T-helper 2 cell treated with Interferon-gamma antibody and Interleukin-4, amounts not matched to agents 5 μg/mL and 100 μg/mL, for 36 hours (primary cell): ENCODE data around the gene PLCB4.

Source experiments
- DNase-seq: peaks from one replicate; pipeline ENCODE4 v3.0.0; 2021; ENCODE audit warnings: low spot score
- H3K27ac Mint-ChIP-seq: one replicate; pipeline ENCODE4 v1.8.0; 2021; ENCODE audit warnings: mild to moderate bottlenecking, mixed read lengths
- H3K27me3 Mint-ChIP-seq: one replicate; pipeline ENCODE4 v1.8.0; 2021; ENCODE audit warnings: low read depth, mixed read lengths
- H3K36me3 Mint-ChIP-seq: one replicate; pipeline ENCODE4 v1.8.0; 2021; ENCODE audit warnings: low read depth, mixed read lengths
- H3K4me1 Mint-ChIP-seq: one replicate; pipeline ENCODE4 v1.8.0; 2021; ENCODE audit warnings: low read depth, mixed read lengths
- H3K4me3 Mint-ChIP-seq: one replicate; pipeline ENCODE4 v1.8.0; 2022; ENCODE audit warnings: mild to moderate bottlenecking, moderate library complexity, mixed read lengths
- H3K9me3 Mint-ChIP-seq: one replicate; pipeline ENCODE4 v1.8.0; 2021; ENCODE audit warnings: mixed read lengths

The PLCB4 gene

DNA sequence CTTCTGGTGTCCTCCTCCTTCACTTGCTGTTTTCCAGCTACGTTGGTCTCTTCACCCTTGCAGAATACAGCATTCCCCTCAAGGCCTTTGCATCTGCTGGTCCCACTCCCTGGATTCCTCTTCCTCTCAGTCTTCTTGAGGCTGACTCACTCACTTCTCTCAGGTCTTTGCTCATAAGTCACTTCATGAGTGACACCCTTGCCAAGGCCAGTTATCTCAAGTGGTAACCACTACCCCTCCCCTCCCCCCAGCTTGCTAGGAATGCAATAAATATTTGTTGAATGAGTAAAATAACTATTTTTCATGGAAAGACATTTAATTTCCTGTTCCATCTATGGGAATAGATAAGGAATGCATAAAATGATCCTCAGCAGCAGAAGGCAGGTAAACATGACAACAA is 131.7 kb downstream of the PLCB4 start:
- Mint-ChIP-seq H3K9me3 (peaks cover 1% of the 10 kb centered on the region), H3K4me1 (no peaks in the 10 kb centered on the region), H3K27ac (no peak overlapping the region), H3K36me3 (no peaks in the 10 kb centered on the region), H3K27me3 (no peaks in the 10 kb centered on the region), H3K4me3 (no peak overlapping the region)
- DNase-seq: no peak

DNA sequence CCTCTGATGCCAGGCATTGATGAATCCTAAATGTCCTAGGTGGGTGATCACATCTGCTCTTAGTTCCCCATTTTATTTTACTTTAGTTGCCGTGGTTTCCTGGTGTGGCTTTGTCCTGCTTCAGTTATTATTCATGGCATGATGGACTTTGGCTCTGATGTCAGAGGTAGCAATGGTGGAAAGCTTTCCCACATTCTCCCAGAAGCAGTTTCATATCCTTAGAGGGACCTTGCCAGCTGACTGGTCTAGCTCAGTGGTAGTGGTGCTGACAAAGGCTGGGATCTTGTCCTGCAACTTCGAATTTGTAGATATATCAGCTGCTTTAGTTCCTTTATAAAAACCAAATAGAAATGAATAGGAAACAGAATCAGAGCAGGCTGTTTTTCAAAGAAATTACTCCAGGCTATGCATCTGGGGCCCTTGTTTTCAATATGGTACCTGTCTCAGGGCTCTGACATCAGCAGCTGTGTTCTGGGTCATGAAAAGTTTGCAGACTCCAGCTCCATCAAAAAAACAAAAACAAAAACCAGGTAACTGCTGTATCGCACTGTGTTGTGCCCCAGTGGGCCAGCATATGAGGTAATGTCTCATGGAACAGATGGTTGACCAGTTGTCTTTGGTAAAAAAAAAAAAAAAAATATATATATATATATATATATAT is 133.7 kb downstream of the PLCB4 start:
- H3K9me3 Mint-ChIP-seq: peaks cover 3% of the 10 kb centered on the region
- H3K27me3 Mint-ChIP-seq: no peaks in the 10 kb centered on the region
- H3K4me1 Mint-ChIP-seq: no peaks in the 10 kb centered on the region
- no peak overlapping the region for H3K4me3 Mint-ChIP-seq
- no peak overlapping the region for H3K27ac Mint-ChIP-seq
- no peak for DNase-seq
- no peaks in the 10 kb centered on the region for H3K36me3 Mint-ChIP-seq

DNA sequence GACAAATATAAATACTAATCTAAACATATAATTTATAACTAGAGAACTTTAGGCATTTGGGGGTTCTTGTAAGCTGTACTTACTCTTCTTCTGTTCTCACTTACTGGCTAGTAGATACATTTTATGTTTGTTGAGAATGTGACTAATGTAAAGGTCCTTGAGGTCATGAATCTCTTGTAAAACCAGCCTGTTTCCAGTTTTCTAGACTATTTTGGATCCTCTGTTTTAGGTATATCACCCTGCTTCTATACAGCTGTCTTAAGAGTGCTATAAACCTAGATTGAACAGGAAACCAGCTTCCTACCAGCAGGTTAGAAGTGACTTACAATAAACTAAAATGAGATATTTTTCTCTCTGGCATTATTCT is 134.2 kb downstream of the PLCB4 start:
- no peaks in the 10 kb centered on the region for H3K36me3 Mint-ChIP-seq
- H3K4me1 Mint-ChIP-seq: no peaks in the 10 kb centered on the region
- no peak overlapping the region for H3K27ac Mint-ChIP-seq
- no peaks in the 10 kb centered on the region for H3K27me3 Mint-ChIP-seq
- peaks cover 3% of the 10 kb centered on the region for H3K9me3 Mint-ChIP-seq
- no peak overlapping the region for H3K4me3 Mint-ChIP-seq
- DNase-seq: no peak

DNA sequence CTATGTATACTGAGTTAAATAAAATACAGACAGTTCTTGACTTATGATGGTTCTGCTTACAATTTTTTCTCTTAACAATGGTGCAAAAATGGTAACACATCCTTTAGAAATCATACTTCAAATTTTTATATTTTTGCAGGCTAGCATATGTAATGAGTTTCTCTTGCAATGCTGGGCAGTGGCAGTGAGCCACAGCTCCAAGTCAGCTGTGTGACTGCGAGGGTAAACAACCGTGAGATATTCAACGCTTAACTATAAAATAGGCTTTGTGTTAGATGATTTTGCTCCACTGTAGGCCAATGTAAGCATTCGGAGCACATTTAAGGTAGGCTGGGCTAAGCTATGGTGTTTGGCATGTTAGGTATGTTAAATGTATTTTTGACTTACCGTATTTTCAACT is 136.1 kb downstream of the PLCB4 start:
- no peak for DNase-seq
- H3K36me3 Mint-ChIP-seq: no peaks in the 10 kb centered on the region
- no peak overlapping the region for H3K27ac Mint-ChIP-seq
- no peaks in the 10 kb centered on the region for H3K27me3 Mint-ChIP-seq
- peaks cover 3% of the 10 kb centered on the region for H3K9me3 Mint-ChIP-seq
- H3K4me1 Mint-ChIP-seq: no peaks in the 10 kb centered on the region
- no peak overlapping the region for H3K4me3 Mint-ChIP-seq

DNA sequence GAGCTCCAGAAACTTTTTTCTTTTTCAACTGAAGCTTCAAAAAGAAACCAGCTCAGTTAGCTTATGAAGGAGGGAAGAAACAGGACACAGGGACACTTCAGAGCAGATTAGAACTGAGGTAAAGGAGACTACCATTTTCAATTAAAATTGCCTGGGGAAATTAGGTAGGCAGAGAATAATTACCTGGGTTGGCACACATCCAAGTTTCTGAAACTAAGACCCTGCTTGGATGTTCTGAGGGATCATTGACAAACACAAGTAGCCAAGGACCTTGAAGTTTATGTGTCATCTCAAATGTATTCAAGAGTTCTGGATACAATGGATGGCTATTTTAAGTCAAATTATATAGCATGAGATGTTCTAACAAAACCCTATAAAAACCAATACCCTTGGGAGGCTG is 137.6 kb downstream of the PLCB4 start:
- Mint-ChIP-seq H3K27me3 (no peaks in the 10 kb centered on the region), H3K36me3 (no peaks in the 10 kb centered on the region), H3K9me3 (peaks cover 3% of the 10 kb centered on the region), H3K4me1 (no peaks in the 10 kb centered on the region), H3K4me3 (no peak overlapping the region), H3K27ac (no peak overlapping the region)
- no peak for DNase-seq

DNA sequence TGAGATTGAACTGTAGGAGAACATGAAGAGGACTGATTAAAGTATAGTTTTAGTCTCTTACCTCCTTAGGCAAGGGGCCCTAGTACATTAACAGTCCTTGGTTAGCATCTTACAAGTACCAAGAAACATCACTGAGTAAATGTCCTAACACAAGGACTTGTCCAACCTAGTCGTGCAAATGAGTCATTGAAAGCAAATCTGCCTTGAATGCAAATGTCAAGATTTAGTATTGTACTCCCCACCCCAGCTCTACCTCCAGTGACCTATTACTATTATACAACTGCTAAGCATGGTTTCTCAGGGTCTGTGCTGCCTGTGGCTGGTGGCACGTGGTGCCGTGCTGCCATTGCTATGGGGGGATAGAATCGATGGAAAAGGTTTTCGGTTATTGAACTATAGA is 138.4 kb downstream of the PLCB4 start:
- Mint-ChIP-seq H3K27me3 (no peaks in the 10 kb centered on the region), H3K4me3 (no peak overlapping the region)

DNA sequence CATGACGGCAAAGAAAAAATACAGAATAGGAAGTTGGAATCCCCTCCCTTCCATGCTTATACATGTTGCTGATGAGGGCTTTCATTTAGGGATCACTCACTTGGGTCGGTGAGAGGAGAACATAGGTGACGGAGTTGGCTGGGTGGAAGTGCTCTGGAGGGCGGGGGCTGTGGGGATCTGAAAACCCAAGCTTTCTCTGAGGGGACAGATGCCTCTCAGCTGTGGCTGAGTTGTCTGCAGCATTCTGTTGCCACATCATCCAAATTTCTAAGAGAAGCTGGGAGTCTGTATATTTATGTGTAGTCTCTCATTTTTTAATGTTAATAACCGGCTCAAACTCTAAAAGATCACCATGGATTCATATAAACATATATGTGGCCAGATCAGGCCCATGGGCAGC is 141.5 kb downstream of the PLCB4 start:
- DNase-seq: no peak
- Mint-ChIP-seq H3K27me3 (no peaks in the 10 kb centered on the region), H3K4me3 (no peak overlapping the region), H3K4me1 (no peaks in the 10 kb centered on the region), H3K9me3 (peaks cover 3% of the 10 kb centered on the region), H3K36me3 (no peaks in the 10 kb centered on the region), H3K27ac (no peak overlapping the region)

More for the DNA sequence above, 138.4 kb downstream of the PLCB4 start:
- no peak for DNase-seq
- Mint-ChIP-seq H3K9me3 (peaks cover 3% of the 10 kb centered on the region), H3K4me1 (no peaks in the 10 kb centered on the region), H3K27ac (no peak overlapping the region), H3K36me3 (no peaks in the 10 kb centered on the region)

DNA sequence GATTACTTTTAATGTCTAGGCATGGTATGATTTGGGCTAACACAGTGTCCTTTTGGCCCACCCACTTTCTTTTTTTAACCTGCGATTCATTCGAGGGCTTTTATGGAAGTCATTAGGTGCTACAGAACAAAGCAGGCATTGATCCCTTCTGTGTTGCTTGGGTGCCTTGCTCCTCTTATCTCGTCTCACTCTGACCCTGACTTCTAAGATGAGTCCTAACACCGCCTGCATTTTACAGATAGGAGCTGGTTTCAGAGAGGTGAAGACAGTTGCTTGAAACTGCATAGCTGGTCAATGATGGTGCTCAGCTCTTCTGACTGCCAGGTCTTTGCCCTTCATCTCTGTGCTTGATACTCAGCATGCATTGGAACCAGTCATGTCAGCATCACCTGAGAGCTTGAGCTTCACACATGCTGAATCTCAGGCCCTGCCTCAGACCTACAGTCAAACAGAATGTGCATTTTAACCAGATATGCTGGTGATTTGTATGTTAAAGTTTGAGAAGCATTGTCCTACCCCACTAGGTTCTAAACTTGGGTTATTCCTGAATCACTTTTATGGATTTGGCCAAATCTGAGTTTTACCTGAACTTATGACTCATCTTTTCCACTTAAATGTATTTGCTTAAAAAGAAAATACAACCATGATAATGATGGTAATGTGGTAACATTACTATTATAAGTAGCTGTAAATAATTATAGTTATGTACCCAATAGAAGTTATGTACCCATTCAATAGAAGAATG is 142.3 kb downstream of the PLCB4 start:
- Mint-ChIP-seq H3K27ac (no peak overlapping the region), H3K36me3 (no peaks in the 10 kb centered on the region), H3K9me3 (no peaks in the 10 kb centered on the region), H3K4me1 (no peaks in the 10 kb centered on the region), H3K27me3 (no peaks in the 10 kb centered on the region), H3K4me3 (no peak overlapping the region)
- no peak for DNase-seq

DNA sequence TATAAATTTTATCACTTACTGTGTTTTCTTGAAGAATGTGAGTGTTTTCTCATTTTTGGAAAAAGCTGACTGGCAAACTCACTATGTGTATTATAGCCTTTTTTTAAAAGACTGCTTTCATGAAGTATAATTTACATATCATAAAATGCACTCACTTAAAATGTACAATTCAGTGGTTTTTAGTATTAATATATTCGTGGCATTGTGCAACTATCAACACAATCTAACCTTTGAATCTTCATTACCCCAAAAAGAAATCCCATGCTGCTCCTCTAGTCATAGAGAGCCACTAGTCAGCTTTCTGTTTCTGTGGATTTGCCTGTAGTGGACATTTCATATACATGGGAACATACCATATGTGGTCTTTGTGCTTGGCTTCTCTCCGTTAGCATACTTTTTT is 143.8 kb downstream of the PLCB4 start:
- Mint-ChIP-seq H3K36me3 (no peaks in the 10 kb centered on the region), H3K27ac (no peak overlapping the region), H3K27me3 (no peaks in the 10 kb centered on the region), H3K4me3 (no peak overlapping the region), H3K9me3 (no peaks in the 10 kb centered on the region), H3K4me1 (no peaks in the 10 kb centered on the region)
- DNase-seq: no peak

DNA sequence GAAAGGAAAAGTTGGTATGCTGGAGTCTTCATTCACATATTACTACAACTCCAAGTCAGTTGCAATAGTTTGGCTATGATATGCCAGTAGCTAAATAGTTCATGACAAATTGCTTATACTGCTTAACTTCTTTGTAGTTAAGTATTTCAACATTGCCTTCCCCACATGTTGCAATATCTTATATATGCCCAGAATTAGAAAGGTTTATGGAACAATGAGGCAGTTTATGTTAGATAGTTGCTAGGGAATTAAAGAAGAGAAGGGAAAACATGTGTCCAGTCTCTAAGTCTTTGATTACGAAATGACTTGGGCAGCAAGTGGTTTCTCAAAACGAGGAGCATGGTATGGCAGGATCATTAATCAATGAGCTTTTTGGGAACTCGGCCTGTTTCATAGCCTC is 145.8 kb downstream of the PLCB4 start:
- Mint-ChIP-seq H3K36me3 (no peaks in the 10 kb centered on the region), H3K4me3 (no peak overlapping the region), H3K27me3 (no peaks in the 10 kb centered on the region), H3K4me1 (no peaks in the 10 kb centered on the region), H3K27ac (no peak overlapping the region), H3K9me3 (peaks cover 2% of the 10 kb centered on the region)
- no peak for DNase-seq

DNA sequence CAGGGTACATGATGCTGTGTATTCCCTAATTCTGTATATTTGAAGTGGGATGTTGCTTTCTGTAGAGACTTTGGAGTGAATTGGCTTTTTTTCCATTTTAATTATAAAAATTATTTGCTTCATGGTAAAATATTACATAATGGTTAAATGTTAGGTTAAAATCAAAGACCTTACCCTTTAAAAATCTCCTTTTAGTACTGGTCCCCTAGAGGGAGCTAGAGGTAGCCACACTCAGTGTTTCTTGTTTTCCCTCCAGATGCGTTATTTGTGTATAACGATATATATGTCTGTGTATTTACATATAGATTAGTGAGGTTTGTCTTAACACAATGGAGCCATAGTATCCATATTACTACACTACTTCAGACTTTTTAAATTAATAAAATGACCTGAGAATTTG is 146.7 kb downstream of the PLCB4 start:
- DNase-seq: no peak
- no peak overlapping the region for H3K27ac Mint-ChIP-seq
- H3K9me3 Mint-ChIP-seq: peaks cover 3% of the 10 kb centered on the region
- H3K27me3 Mint-ChIP-seq: no peaks in the 10 kb centered on the region
- H3K4me3 Mint-ChIP-seq: no peak overlapping the region
- no peaks in the 10 kb centered on the region for H3K36me3 Mint-ChIP-seq
- H3K4me1 Mint-ChIP-seq: no peaks in the 10 kb centered on the region

DNA sequence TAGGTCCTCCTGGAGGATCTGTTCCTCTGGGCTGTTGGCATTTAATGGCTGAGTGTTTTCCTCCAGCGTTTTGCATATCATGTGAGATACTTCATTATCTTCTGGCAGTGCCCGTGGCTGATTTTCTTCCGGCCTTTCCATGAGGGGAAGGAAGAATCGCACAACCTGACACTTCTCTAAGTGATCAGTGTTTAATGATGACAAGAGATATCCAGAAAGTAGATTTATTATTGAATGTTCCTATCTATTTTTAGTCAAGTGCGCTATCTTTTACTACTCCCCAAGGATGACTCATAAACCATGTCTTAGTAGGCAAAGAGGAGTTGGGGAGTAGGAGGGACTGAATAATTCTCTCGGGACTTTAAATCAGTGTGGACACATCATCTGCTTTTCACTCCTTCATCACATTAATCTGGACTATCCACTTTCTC is 149.7 kb downstream of the PLCB4 start:
- H3K27me3 Mint-ChIP-seq: no peaks in the 10 kb centered on the region
- no peak for DNase-seq
- H3K4me1 Mint-ChIP-seq: no peaks in the 10 kb centered on the region
- peaks cover 3% of the 10 kb centered on the region for H3K9me3 Mint-ChIP-seq
- H3K4me3 Mint-ChIP-seq: no peak overlapping the region
- no peak overlapping the region for H3K27ac Mint-ChIP-seq
- H3K36me3 Mint-ChIP-seq: no peaks in the 10 kb centered on the region

DNA sequence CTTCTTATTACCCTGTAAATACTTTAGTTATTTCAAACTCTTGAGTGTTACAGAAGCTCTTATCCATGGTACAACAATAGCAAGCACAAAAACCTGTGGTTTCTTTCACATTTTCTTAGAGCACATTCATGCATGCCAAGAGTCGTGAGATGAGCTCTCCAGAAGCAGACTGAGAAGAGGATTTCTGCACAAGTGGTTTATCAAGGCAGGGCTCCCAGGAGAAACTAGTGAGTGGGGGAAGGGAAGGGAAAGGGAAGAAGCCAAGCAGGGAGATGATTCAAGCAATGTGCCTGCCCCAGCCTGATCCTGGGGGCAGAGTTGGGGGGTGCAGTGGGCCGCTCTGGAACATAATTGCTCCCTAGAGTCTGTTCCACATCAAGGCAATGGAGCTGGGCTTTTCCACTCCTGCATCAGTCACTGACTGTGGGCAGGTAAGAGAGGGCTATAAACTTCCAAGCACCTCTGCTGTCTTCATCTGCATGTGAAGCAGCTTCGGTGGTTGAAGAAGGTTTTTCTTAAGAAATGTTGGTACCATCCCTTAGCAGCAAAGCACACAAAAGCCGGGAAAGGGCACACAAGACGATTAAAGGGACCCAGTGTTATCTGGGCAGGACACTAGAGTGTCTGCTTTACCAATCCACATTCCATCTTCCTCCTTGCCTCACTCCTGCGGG is 152.1 kb downstream of the PLCB4 start:
- Mint-ChIP-seq H3K9me3 (peaks cover 3% of the 10 kb centered on the region), H3K27me3 (no peaks in the 10 kb centered on the region), H3K4me3 (no peak overlapping the region), H3K36me3 (no peaks in the 10 kb centered on the region), H3K4me1 (no peaks in the 10 kb centered on the region), H3K27ac (no peak overlapping the region)
- no peak for DNase-seq

DNA sequence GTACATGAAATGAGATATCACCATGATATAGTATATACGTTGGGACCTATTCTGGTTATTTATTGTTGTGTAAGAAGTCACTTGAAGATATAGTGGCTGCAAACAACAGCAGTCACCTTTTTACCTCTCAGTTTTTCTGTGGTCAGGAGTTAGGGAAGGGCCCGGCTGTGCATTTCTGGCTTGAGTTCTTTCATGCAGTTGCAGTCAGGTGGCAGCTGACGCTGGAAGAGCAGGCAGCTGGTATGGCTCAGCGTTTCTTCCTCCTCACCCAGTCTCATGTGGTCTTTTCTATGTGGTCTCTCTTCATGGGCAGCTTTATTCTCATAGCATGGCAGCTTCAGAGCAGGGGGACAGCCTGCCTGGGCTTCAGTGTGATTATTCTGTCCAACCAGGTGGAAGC is 154.4 kb downstream of the PLCB4 start:
- Mint-ChIP-seq H3K9me3 (peaks cover 3% of the 10 kb centered on the region), H3K27me3 (no peaks in the 10 kb centered on the region), H3K27ac (no peak overlapping the region), H3K4me3 (no peak overlapping the region), H3K36me3 (no peaks in the 10 kb centered on the region), H3K4me1 (no peaks in the 10 kb centered on the region)
- DNase-seq: no peak
